Measurements from ENCODE around the gene PRR14L.

Gene PRR14L

GRCh38 chr22:31637447-31637890, 112.5 kb downstream of the PRR14L start:
- H3K36me3 ChIP-seq (ENCODE audit: insufficient read depth, low read length): no peaks in the 10 kb centered on the region; the same call in 1 of the 2 replicates
- no peaks in the 10 kb centered on the region for H3K27me3 ChIP-seq (ENCODE audit: insufficient read depth, low read length, poor library complexity, severe bottlenecking)
- no peak overlapping the region for H2AFZ ChIP-seq (ENCODE audit: low read length)
- peak overlapping the region; percentile 74 for H3K4me3 ChIP-seq (ENCODE audit: low read length, poor library complexity, severe bottlenecking)
- H3F3A ChIP-seq (ENCODE audit: low read depth): no peaks in the 10 kb centered on the region
- peaks cover 65% of the 10 kb centered on the region for H3K79me2 ChIP-seq (ENCODE audit: insufficient read depth, low read length)
- no peak for TF ChIP-seq CTCF (conservative IDR thresholded peaks at IDR 0.05; ENCODE audit: low read length)
- TF ChIP-seq EZH2phosphoT487 (IDR thresholded peaks at IDR 0.05; ENCODE audit: borderline replicate concordance): no peak
- peaks cover 32% of the 10 kb centered on the region for H3K4me1 ChIP-seq (ENCODE audit: insufficient read depth, low read length, poor library complexity, severe bottlenecking)
- no peaks in the 10 kb centered on the region for H3K9me3 ChIP-seq (ENCODE audit: insufficient read depth, low read depth, low read length)
- H3K9me2 ChIP-seq (replicated peaks; ENCODE audit: low read depth, low read length): no peaks in the 10 kb centered on the region
- no peaks in the 10 kb centered on the region for H4K20me1 ChIP-seq (ENCODE audit: insufficient read depth, low read length, poor library complexity, severe bottlenecking)
- peak overlapping the region; percentile 76 for H3K9ac ChIP-seq (ENCODE audit: low read depth, low read length, poor library complexity, severe bottlenecking)
- H3K4me2 ChIP-seq (ENCODE audit: low read depth, low read length, poor library complexity, severe bottlenecking): peak overlapping the region; percentile 88

GRCh38 chr22:31635638-31636306, 114.2 kb downstream of the PRR14L start:
- no peaks in the 10 kb centered on the region for H4K20me1 ChIP-seq (ENCODE audit: insufficient read depth, low read length, poor library complexity, severe bottlenecking)
- peaks cover 43% of the 10 kb centered on the region for H3K4me1 ChIP-seq (ENCODE audit: insufficient read depth, low read length, poor library complexity, severe bottlenecking)
- peaks cover 72% of the 10 kb centered on the region for H3K79me2 ChIP-seq (ENCODE audit: insufficient read depth, low read length)
- TF ChIP-seq EZH2phosphoT487 (IDR thresholded peaks at IDR 0.05; ENCODE audit: borderline replicate concordance): no peak
- TF ChIP-seq CTCF (conservative IDR thresholded peaks at IDR 0.05; ENCODE audit: low read length): no peak
- H3K9ac ChIP-seq (ENCODE audit: low read depth, low read length, poor library complexity, severe bottlenecking): no peak overlapping the region
- H3K9me2 ChIP-seq (replicated peaks; ENCODE audit: low read depth, low read length): no peaks in the 10 kb centered on the region
- no peak overlapping the region for H2AFZ ChIP-seq (ENCODE audit: low read length)
- no peaks in the 10 kb centered on the region for H3K9me3 ChIP-seq (ENCODE audit: insufficient read depth, low read depth, low read length)
- no peaks in the 10 kb centered on the region for H3K27me3 ChIP-seq (ENCODE audit: insufficient read depth, low read length, poor library complexity, severe bottlenecking)
- no peak overlapping the region for H3K4me3 ChIP-seq (ENCODE audit: low read length, poor library complexity, severe bottlenecking)
- no peaks in the 10 kb centered on the region; the same call in 1 of the 2 replicates for H3K36me3 ChIP-seq (ENCODE audit: insufficient read depth, low read length)
- no peak overlapping the region for H3K4me2 ChIP-seq (ENCODE audit: low read depth, low read length, poor library complexity, severe bottlenecking)
- no peaks in the 10 kb centered on the region; the same call in 1 of the 2 replicates for H3F3A ChIP-seq (ENCODE audit: low read depth)

GRCh38 chr22:31631436-31631835, 118.5 kb downstream of the PRR14L start:
- H3K9me3 ChIP-seq (ENCODE audit: insufficient read depth, low read depth, low read length): no peaks in the 10 kb centered on the region
- H3K4me3 ChIP-seq (ENCODE audit: low read length, poor library complexity, severe bottlenecking): peak overlapping the region; percentile 87
- peaks cover 4% of the 10 kb centered on the region for H3K36me3 ChIP-seq (ENCODE audit: insufficient read depth, low read length)
- peaks cover 38% of the 10 kb centered on the region for H3K4me1 ChIP-seq (ENCODE audit: insufficient read depth, low read length, poor library complexity, severe bottlenecking)
- H4K20me1 ChIP-seq (ENCODE audit: insufficient read depth, low read length, poor library complexity, severe bottlenecking): peaks cover 35% of the 10 kb centered on the region
- no peak for TF ChIP-seq CTCF (conservative IDR thresholded peaks at IDR 0.05; ENCODE audit: low read length)
- TF ChIP-seq EZH2phosphoT487 (IDR thresholded peaks at IDR 0.05; ENCODE audit: borderline replicate concordance): no peak
- H2AFZ ChIP-seq (ENCODE audit: low read length): no peak overlapping the region
- peak overlapping the region; percentile 93 for H3K4me2 ChIP-seq (ENCODE audit: low read depth, low read length, poor library complexity, severe bottlenecking)
- no peaks in the 10 kb centered on the region for H3K27me3 ChIP-seq (ENCODE audit: insufficient read depth, low read length, poor library complexity, severe bottlenecking)
- H3K9ac ChIP-seq (ENCODE audit: low read depth, low read length, poor library complexity, severe bottlenecking): peak overlapping the region; percentile 88
- H3K9me2 ChIP-seq (replicated peaks; ENCODE audit: low read depth, low read length): no peaks in the 10 kb centered on the region
- peaks cover 78% of the 10 kb centered on the region for H3K79me2 ChIP-seq (ENCODE audit: insufficient read depth, low read length)
- H3F3A ChIP-seq (ENCODE audit: low read depth): no peaks in the 10 kb centered on the region; the same call in 1 of the 2 replicates

Measured in Loucy (cell line).